ENCODE measurements around the gene SUGP2. TPM values are rescaled to one million over a fixed set of nuclear protein-coding genes. Genes with fewer than 3 reads are reported as not detected.
"Not testable (repeated sequence)": the region's sequence is repeated elsewhere in the genome, so short reads cannot be mapped to it uniquely, and the experiment has no call there.

Gene SUGP2
- total RNA-seq, 2 experiments from 2014 or later, result 123 to 124 TPM

GRCh38 chr19:19026299-19026971 lies 6.9 kb downstream of the SUGP2 start:
- Mint-ChIP-seq H3K27me3 (ENCODE audit: low read depth) (no peaks in the 10 kb centered on the region), H3K36me3 (ENCODE audit: low read depth) (peaks cover 70% of the 10 kb centered on the region), H3K4me3 (no peak overlapping the region), H3K4me1 (ENCODE audit: low read depth) (peaks cover 41% of the 10 kb centered on the region), H3K9me3 (ENCODE audit: insufficient read depth) (no peaks in the 10 kb centered on the region), H3K27ac (no peak overlapping the region)
- DNase-seq, result no peak
- ChIA-PET CTCF (no interaction called here), POLR2A (no interaction called here)
- no peak for ATAC-seq

GRCh38 chr19:19025861-19026260 lies 7.5 kb downstream of the SUGP2 start:
- CTCF ChIA-PET, result no interaction called here
- Mint-ChIP-seq H3K4me3 (no peak overlapping the region), H3K27ac (no peak overlapping the region), H3K27me3 (ENCODE audit: low read depth) (no peaks in the 10 kb centered on the region), H3K36me3 (ENCODE audit: low read depth) (peaks cover 71% of the 10 kb centered on the region), H3K4me1 (ENCODE audit: low read depth) (peaks cover 42% of the 10 kb centered on the region), H3K9me3 (ENCODE audit: insufficient read depth) (no peaks in the 10 kb centered on the region)
- ATAC-seq (no peak), DNase-seq (no peak)
- POLR2A ChIA-PET, result no interaction called here

GRCh38 chr19:19023376-19023775 lies 9.9 kb downstream of the SUGP2 start:
- H3K9me3 Mint-ChIP-seq (ENCODE audit: insufficient read depth); POLR2A ChIA-PET; H3K27ac Mint-ChIP-seq; H3K27me3 Mint-ChIP-seq (ENCODE audit: low read depth); DNase-seq; H3K4me3 Mint-ChIP-seq; ATAC-seq; CTCF ChIA-PET: not testable (repeated sequence)
- Mint-ChIP-seq H3K36me3 (ENCODE audit: low read depth) (peaks cover 67% of the 10 kb centered on the region), H3K4me1 (ENCODE audit: low read depth) (peaks cover 36% of the 10 kb centered on the region)

- no peak for DNase-seq
- H3K4me1 Mint-ChIP-seq (ENCODE audit: low read depth), result peaks cover 36% of the 10 kb centered on the region
- peaks cover 66% of the 10 kb centered on the region for H3K36me3 Mint-ChIP-seq (ENCODE audit: low read depth)
- H3K27me3 Mint-ChIP-seq (ENCODE audit: low read depth), result no peaks in the 10 kb centered on the region
- peak overlapping the region; percentile 46 for H3K27ac Mint-ChIP-seq
- ChIA-PET POLR2A (no interaction called here), CTCF (no interaction called here)
- no peak for ATAC-seq
- H3K4me3 Mint-ChIP-seq, result no peak overlapping the region
- no peaks in the 10 kb centered on the region for H3K9me3 Mint-ChIP-seq (ENCODE audit: insufficient read depth)
These were observed 10.8 kb downstream of the SUGP2 start for GRCh38 chr19:19022380-19022961.

GRCh38 chr19:19021115-19021514 lies 12.2 kb downstream of the SUGP2 start:
- ChIA-PET POLR2A (no interaction called here), CTCF (interaction anchor here (0.6 kb wide), 3 partner anchors 17 to 228 kb away, joined by 3 read pairs; no protein-coding TSS in a partner anchor)
- peaks cover 31% of the 10 kb centered on the region for H3K4me1 Mint-ChIP-seq (ENCODE audit: low read depth)
- DNase-seq (no peak), ATAC-seq (no peak)
- H3K4me3 Mint-ChIP-seq, result no peak overlapping the region
- H3K27ac Mint-ChIP-seq, result no peak overlapping the region
- no peaks in the 10 kb centered on the region for H3K27me3 Mint-ChIP-seq (ENCODE audit: low read depth)
- no peaks in the 10 kb centered on the region for H3K9me3 Mint-ChIP-seq (ENCODE audit: insufficient read depth)
- H3K36me3 Mint-ChIP-seq (ENCODE audit: low read depth), result peaks cover 65% of the 10 kb centered on the region

- DNase-seq (no peak), ATAC-seq (no peak)
- H3K9me3 Mint-ChIP-seq (ENCODE audit: insufficient read depth), result no peaks in the 10 kb centered on the region
- ChIA-PET POLR2A (no interaction called here), CTCF (no interaction called here)
- H3K4me1 Mint-ChIP-seq (ENCODE audit: low read depth), result no peaks in the 10 kb centered on the region
- no peak overlapping the region for H3K4me3 Mint-ChIP-seq
- peaks cover 48% of the 10 kb centered on the region for H3K36me3 Mint-ChIP-seq (ENCODE audit: low read depth)
- no peaks in the 10 kb centered on the region for H3K27me3 Mint-ChIP-seq (ENCODE audit: low read depth)
- no peak overlapping the region for H3K27ac Mint-ChIP-seq
These were observed 22.8 kb downstream of the SUGP2 start for GRCh38 chr19:19010551-19010950.

- H3K27me3 Mint-ChIP-seq (ENCODE audit: low read depth), result no peaks in the 10 kb centered on the region
- no peak overlapping the region for H3K4me3 Mint-ChIP-seq
- peaks cover 51% of the 10 kb centered on the region for H3K36me3 Mint-ChIP-seq (ENCODE audit: low read depth)
- CTCF ChIA-PET, result no interaction called here
- POLR2A ChIA-PET, result no interaction called here
- H3K27ac Mint-ChIP-seq, result no peak overlapping the region
- no peak for ATAC-seq
- H3K9me3 Mint-ChIP-seq (ENCODE audit: insufficient read depth), result no peaks in the 10 kb centered on the region
- H3K4me1 Mint-ChIP-seq (ENCODE audit: low read depth), result no peaks in the 10 kb centered on the region
- DNase-seq, result no peak
These were observed 23.4 kb downstream of the SUGP2 start for GRCh38 chr19:19009951-19010350.

- Mint-ChIP-seq H3K27me3 (ENCODE audit: low read depth) (no peaks in the 10 kb centered on the region), H3K36me3 (ENCODE audit: low read depth) (peaks cover 61% of the 10 kb centered on the region), H3K27ac (no peak overlapping the region), H3K4me3 (no peak overlapping the region), H3K4me1 (ENCODE audit: low read depth) (peaks cover 5% of the 10 kb centered on the region), H3K9me3 (ENCODE audit: insufficient read depth) (no peaks in the 10 kb centered on the region)
- ChIA-PET POLR2A (no interaction called here), CTCF (no interaction called here)
- no peak for ATAC-seq
- no peak for DNase-seq
These were observed 27.1 kb downstream of the SUGP2 start for GRCh38 chr19:19006213-19006612.

- DNase-seq, result no peak
- no peak overlapping the region for H3K4me3 Mint-ChIP-seq
- CTCF ChIA-PET, result no interaction called here
- H3K4me1 Mint-ChIP-seq (ENCODE audit: low read depth), result peaks cover 23% of the 10 kb centered on the region
- ATAC-seq, result no peak
- H3K9me3 Mint-ChIP-seq (ENCODE audit: insufficient read depth), result no peaks in the 10 kb centered on the region
- H3K36me3 Mint-ChIP-seq (ENCODE audit: low read depth), result peaks cover 67% of the 10 kb centered on the region
- no peaks in the 10 kb centered on the region for H3K27me3 Mint-ChIP-seq (ENCODE audit: low read depth)
- POLR2A ChIA-PET, result interaction anchor here (1.2 kb wide), 1 partner anchor 13 kb away, joined by 3 read pairs; no protein-coding TSS in a partner anchor
- H3K27ac Mint-ChIP-seq, result no peak overlapping the region
These were observed 29.2 kb downstream of the SUGP2 start for GRCh38 chr19:19004144-19004543.

- Mint-ChIP-seq H3K27ac (peak overlapping the region; percentile 44), H3K27me3 (ENCODE audit: low read depth) (no peaks in the 10 kb centered on the region), H3K4me1 (ENCODE audit: low read depth) (peaks cover 31% of the 10 kb centered on the region), H3K36me3 (ENCODE audit: low read depth) (peaks cover 55% of the 10 kb centered on the region), H3K9me3 (ENCODE audit: insufficient read depth) (no peaks in the 10 kb centered on the region), H3K4me3 (no peak overlapping the region)
- ATAC-seq (no peak), DNase-seq (no peak)
- ChIA-PET CTCF (interaction anchor here (0.9 kb wide), 1 partner anchor 13 kb away, joined by 3 read pairs; no protein-coding TSS in a partner anchor), POLR2A (interaction anchor here (1.1 kb wide), 1 partner anchor 17 kb away, joined by 3 read pairs; no protein-coding TSS in a partner anchor)
These were observed 33.3 kb downstream of the SUGP2 start for GRCh38 chr19:18999896-19000620.

- peak; percentile 18 for ATAC-seq
- POLR2A ChIA-PET, result interaction anchor here (0.7 to 1.0 kb wide), 2 partner anchors 9 kb away, joined by 3 read pairs; no protein-coding TSS in a partner anchor
These were observed 34.1 kb downstream of the SUGP2 start for GRCh38 chr19:18999016-18999758.

More at GRCh38 chr19:18999016-18999758, 34.1 kb downstream of the SUGP2 start:
- no peak for DNase-seq
- Mint-ChIP-seq H3K27ac (peak overlapping the region; percentile 21), H3K27me3 (ENCODE audit: low read depth) (no peaks in the 10 kb centered on the region), H3K36me3 (ENCODE audit: low read depth) (peaks cover 49% of the 10 kb centered on the region), H3K4me1 (ENCODE audit: low read depth) (peaks cover 31% of the 10 kb centered on the region), H3K9me3 (ENCODE audit: insufficient read depth) (no peaks in the 10 kb centered on the region), H3K4me3 (no peak overlapping the region)
- CTCF ChIA-PET, result interaction anchor here (0.9 kb wide), 1 partner anchor 13 kb away, joined by 3 read pairs; no protein-coding TSS in a partner anchor

All from activated CD8-positive, alpha-beta T cell treated with anti-CD3 and anti-CD28 coated beads, Interleukin-2, amount 10 ng/mL, durations not matched to agents 7 days and 5 days (primary cell).